IPS DF 6.9 (cell line): ENCODE measurements around the gene PWP1.
A peak's percentile ranks its signal among the peaks of the same experiment; 100 is the strongest.

Source experiments
- DNase-seq: peaks from one replicate; pipeline ENCODE4 v3.0.0-alpha.2; 2013; ENCODE audit warnings: low read depth, low spot score
- H3K27ac ChIP-seq: one replicate; pipeline ENCODE4 v1.5.1; 2013; ENCODE audit warnings: low read length, control low read depth
- H3K27me3 ChIP-seq: 2 replicates; pipeline ENCODE4 v1.6.1; 2013; ENCODE audit warnings: mild to moderate bottlenecking, low read length; ENCODE audit not compliant: control insufficient read depth, insufficient read depth
- H3K36me3 ChIP-seq: 2 replicates; pipeline ENCODE4 v1.6.1; 2013; ENCODE audit warnings: low read length; ENCODE audit not compliant: control insufficient read depth, insufficient read depth
- H3K4me1 ChIP-seq: 2 replicates; pipeline ENCODE4 v1.6.1; 2013; ENCODE audit warnings: low read length; ENCODE audit not compliant: control insufficient read depth, insufficient read depth
- H3K4me3 ChIP-seq: 2 replicates; pipeline ENCODE4 v1.5.1; 2013; ENCODE audit warnings: mild to moderate bottlenecking, low read length
- H3K9me3 ChIP-seq: 2 replicates; pipeline ENCODE4 v1.6.1; 2013; ENCODE audit warnings: low read length, inconsistent platforms; ENCODE audit not compliant: control insufficient read depth, insufficient read depth
- WGBS: extraction: QIAGEN DNeasy Blood & Tissue Kit; methylation state at CpG from one replicate; pipeline ENCODE4 v1.1.7; 2013; ENCODE audit warnings: mixed read lengths, missing lambda C conversion rate; ENCODE audit not compliant: insufficient read length, insufficient coverage; 5-methylcytosine and 5-hydroxymethylcytosine counted together

Gene PWP1

DNA sequence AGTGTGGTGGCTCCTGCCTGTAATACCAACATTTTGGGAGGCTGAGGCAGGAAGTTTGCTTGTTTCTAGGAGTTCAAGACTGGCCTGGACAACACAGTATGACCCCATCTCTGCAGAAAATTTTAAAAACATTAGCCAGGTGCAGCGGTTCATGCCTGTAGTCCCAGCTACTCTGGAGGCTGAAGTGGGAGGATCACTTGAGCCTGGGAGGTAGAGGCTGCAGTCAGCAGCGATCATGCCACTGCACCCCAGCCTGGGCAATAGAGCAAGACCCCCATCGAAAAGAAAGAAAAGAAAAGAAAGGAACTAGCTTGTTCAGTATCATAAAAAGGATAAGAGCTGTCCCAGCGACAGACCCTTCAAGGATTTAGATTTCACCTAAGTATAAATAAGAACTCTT is 18.1 kb upstream of the PWP1 start:
- Histone ChIP-seq H3K9me3 (no peaks in the 10 kb centered on the region), H3K27me3 (no peaks in the 10 kb centered on the region), H3K4me3 (no peak overlapping the region), H3K36me3 (no peaks in the 10 kb centered on the region), H3K4me1 (peaks cover 6% of the 10 kb centered on the region; the same call in 1 of the 2 replicates), H3K27ac (no peak overlapping the region)
- DNase-seq = no peak
- no CpG with 5 or more reads among the region's 4 CpGs for WGBS

DNA sequence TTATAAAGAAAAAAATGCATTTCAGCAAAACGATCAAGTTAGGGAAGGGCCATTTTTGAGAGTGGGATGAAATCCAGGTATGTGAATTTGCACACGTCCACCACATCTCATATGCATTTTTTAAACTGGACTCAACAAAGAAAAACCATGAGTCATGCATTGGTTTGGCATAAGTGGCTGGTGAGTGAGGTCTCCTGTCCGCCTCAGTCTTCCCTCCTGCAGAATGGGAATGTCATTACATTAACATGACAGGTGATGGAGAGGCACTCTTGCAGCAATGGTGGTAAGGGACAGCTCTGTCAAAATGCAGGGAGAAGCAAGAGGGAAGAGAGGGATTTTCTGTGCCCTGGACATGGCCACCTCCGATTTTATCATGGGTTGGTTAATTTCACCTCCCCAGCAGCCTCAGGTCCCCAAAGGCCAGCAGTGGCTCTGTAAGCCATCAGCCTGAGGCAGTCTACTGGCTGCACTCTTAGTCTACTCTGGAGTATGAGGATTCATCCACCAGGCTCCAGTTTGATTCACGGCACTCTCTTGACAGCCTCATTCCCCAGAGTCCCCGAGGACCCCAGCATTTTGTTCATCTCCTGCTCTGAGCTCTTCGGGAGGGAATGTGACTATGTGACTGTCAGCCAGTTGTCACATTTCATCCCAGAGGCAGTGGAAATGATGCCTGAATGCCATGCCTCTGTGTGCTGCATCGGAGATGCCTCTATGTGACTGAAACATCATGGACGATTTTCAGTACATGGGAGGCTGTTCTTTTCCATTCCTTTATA is 17.1 kb upstream of the PWP1 start:
- no CpG with 5 or more reads among the region's 9 CpGs for WGBS
- no peaks in the 10 kb centered on the region for H3K36me3 ChIP-seq
- no peak for DNase-seq
- no peak overlapping the region for H3K27ac ChIP-seq
- H3K4me3 ChIP-seq = no peak overlapping the region
- no peaks in the 10 kb centered on the region for H3K27me3 ChIP-seq
- H3K9me3 ChIP-seq = no peaks in the 10 kb centered on the region
- peaks cover 5% of the 10 kb centered on the region; the same call in 1 of the 2 replicates for H3K4me1 ChIP-seq

DNA sequence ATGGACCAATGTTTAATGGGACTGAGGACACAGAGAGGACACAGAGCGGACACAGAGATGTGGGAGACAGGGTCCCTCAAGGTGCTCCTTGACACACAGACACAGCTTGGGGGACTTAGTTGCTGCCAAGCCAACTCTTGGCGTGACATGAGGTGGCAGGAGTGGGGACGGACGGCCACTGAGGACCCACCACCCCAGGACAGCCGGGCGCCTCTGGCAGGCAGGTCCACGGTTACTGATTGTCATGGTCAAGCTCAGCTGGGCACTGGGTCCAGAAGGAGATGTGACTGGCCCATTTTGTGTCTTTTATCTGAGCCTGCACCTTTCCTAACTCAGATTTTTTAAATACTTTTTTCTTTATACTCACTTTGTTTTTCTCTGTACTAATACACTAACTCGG is 15.7 kb upstream of the PWP1 start:
- no peak overlapping the region for H3K27ac ChIP-seq
- WGBS = no CpG with 5 or more reads among the region's 8 CpGs
- no peaks in the 10 kb centered on the region for H3K9me3 ChIP-seq
- no peak for DNase-seq
- H3K4me1 ChIP-seq = peaks cover 4% of the 10 kb centered on the region; the same call in 1 of the 2 replicates
- H3K4me3 ChIP-seq = no peak overlapping the region
- H3K36me3 ChIP-seq = no peaks in the 10 kb centered on the region
- no peaks in the 10 kb centered on the region for H3K27me3 ChIP-seq

DNA sequence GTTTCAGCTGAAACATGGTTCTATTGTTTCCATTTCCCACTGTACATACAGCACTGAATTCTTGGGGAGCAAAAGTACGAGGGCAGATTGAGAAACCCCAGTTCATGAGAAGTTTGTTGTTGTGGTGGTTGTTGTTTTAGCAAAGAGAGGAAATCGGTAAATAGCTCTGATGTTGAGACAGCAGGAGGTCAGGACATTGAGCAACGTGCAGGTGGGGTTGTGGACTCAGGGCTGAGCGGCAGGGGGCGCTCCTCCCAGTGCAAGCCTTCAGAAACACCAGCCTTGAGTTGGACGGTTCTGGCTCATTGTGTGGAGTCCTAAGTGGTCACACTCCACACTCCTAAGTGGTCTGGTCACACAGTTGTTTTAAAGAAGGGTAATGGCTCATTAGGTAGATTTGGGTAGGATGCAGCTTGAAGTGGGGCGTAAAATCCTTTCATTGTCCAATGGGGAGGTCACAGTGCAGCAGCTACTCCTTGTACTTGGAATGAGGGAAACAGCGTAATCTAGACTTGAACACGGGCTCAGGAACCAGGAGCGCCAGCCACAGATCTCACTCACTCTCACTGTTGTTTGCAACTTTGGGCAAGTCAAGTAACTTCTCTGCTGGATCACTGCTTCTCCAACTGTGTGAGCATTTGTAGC is 14.5 kb upstream of the PWP1 start:
- peaks cover 4% of the 10 kb centered on the region; the same call in 1 of the 2 replicates for H3K4me1 ChIP-seq
- no peaks in the 10 kb centered on the region for H3K27me3 ChIP-seq
- H3K36me3 ChIP-seq = no peaks in the 10 kb centered on the region
- no peak overlapping the region for H3K4me3 ChIP-seq
- no peak overlapping the region for H3K27ac ChIP-seq
- no CpG with 5 or more reads among the region's 10 CpGs for WGBS
- DNase-seq = peak; percentile 68
- H3K9me3 ChIP-seq = no peaks in the 10 kb centered on the region

DNA sequence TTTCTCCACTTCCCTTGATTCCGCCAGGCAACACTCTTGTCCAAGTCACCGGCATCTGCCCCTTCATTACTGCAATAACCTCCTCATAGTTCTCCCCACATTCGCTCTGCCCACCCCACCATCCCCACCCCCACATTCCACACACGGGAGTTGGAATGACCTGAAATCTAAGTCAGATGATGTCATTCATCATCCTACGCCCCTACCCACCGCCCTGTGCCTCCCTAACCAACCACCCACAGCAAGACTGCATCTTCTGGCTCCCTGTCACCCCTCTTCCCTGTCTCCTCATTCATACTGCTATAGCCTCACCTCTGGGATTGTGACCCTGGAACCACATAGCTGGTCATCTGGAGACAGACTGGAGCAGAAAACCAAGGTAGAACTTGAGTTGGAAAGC is 7.9 kb upstream of the PWP1 start:
- H3K4me3 ChIP-seq = no peak overlapping the region

DNA sequence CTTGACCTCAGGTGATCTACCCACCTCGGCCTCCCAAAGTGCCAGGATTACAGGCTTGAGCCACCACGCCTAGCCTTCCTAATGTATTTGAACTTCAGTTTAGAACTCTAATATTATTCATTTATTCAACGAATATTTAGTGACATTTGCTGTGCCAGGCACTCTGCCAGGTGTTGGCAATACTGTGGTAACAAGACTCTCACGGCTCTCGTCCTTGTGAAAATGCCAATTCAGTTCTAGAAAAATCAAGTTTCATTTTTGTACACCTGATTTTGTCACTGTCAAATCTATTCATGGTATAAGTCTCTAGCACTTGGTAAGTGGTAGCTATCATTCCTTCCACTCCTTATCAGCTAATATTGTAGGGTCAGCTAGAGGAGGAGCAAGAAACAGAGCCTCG is 6.3 kb upstream of the PWP1 start:
- no peaks in the 10 kb centered on the region for H3K36me3 ChIP-seq
- H3K4me1 ChIP-seq = no peaks in the 10 kb centered on the region
- no peaks in the 10 kb centered on the region for H3K27me3 ChIP-seq
- no peak for DNase-seq
- no peaks in the 10 kb centered on the region for H3K9me3 ChIP-seq
- no peak overlapping the region for H3K27ac ChIP-seq
- H3K4me3 ChIP-seq = no peak overlapping the region
- WGBS = no CpG with 5 or more reads among the region's 6 CpGs

More for the DNA sequence above, 7.9 kb upstream of the PWP1 start:
- no CpG with 5 or more reads among the region's 6 CpGs for WGBS
- Histone ChIP-seq H3K27ac (no peak overlapping the region), H3K9me3 (no peaks in the 10 kb centered on the region), H3K4me1 (no peaks in the 10 kb centered on the region), H3K27me3 (no peaks in the 10 kb centered on the region), H3K36me3 (no peaks in the 10 kb centered on the region)
- no peak for DNase-seq

DNA sequence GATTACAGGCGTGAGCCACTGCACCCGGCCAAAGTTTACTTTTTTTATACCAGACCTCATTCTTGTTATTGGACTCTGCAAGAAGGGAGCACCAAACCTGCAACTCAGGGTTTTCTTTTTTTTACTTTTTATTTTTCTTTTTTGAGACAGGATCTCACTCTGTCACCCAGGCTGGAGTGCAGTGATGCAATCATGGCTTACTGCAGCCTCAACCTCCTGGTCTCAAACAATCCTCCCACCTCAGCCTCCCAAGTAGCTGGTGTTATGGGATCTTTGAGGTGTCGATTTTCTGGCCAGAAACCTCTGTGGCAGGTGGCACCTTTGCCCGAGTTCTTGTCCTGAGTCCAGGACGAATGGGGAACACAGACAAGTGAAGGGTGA is 4.2 kb upstream of the PWP1 start:
- WGBS = no CpG with 5 or more reads among the region's 5 CpGs
- Histone ChIP-seq H3K4me3 (no peak overlapping the region), H3K36me3 (no peaks in the 10 kb centered on the region)

DNA sequence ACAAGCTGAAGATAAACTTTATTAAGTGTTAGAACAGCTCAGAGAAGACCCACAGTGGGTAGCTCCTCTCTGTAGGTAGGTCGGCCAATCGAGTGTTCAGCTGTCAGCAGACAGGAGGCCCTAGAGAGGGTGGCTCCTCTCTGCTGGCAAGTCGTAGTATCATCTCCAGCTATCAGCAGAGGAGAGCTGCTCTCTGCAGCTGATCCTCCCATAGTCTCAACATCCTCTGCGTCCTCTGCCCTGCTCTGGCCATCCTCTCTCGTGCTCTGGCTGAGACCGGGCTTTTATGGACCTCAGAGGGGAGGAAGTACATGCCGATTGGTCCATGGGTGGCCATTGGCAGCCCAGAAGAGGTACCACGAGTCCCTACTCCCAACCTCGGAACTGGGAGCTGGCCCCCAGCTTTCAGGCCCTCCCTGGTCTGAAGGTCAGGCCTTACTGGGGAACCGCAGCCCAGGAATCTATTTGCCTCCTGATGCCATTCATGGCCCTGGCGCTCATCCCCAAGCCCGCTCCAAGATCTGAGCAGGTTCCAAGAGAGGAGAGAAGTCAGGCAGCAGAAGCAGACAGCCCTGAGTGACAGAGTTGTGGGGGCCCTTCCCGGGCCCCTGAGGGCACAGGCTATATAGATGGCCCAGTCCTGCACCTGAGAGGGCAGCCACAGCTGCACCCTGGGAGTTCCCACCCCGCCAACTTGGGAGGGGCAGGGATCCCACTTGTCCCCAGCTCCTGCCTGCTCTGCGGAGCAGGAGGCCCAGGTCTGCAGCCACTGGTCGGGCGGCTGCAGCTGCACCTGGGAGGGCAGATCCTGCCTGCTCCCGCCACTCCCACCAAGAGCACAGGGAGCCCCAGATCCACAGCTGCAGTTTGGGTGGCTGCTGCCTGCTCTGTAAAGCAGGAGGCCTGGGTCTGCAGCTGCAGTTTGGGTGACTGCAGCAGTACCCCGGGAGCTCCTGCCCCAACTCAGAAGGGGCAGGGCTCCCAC is 3.5 kb upstream of the PWP1 start:
- whole genome bisulfite sequencing = no CpG with 5 or more reads among the region's 19 CpGs
- Histone ChIP-seq H3K9me3 (no peaks in the 10 kb centered on the region), H3K36me3 (no peaks in the 10 kb centered on the region), H3K27me3 (no peaks in the 10 kb centered on the region), H3K27ac (no peak overlapping the region), H3K4me1 (no peaks in the 10 kb centered on the region), H3K4me3 (no peak overlapping the region)
- no peak for DNase-seq

More for the DNA sequence above, 4.2 kb upstream of the PWP1 start:
- Histone ChIP-seq H3K27me3 (no peaks in the 10 kb centered on the region), H3K27ac (no peak overlapping the region), H3K9me3 (no peaks in the 10 kb centered on the region), H3K4me1 (no peaks in the 10 kb centered on the region)
- DNase-seq = no peak

DNA sequence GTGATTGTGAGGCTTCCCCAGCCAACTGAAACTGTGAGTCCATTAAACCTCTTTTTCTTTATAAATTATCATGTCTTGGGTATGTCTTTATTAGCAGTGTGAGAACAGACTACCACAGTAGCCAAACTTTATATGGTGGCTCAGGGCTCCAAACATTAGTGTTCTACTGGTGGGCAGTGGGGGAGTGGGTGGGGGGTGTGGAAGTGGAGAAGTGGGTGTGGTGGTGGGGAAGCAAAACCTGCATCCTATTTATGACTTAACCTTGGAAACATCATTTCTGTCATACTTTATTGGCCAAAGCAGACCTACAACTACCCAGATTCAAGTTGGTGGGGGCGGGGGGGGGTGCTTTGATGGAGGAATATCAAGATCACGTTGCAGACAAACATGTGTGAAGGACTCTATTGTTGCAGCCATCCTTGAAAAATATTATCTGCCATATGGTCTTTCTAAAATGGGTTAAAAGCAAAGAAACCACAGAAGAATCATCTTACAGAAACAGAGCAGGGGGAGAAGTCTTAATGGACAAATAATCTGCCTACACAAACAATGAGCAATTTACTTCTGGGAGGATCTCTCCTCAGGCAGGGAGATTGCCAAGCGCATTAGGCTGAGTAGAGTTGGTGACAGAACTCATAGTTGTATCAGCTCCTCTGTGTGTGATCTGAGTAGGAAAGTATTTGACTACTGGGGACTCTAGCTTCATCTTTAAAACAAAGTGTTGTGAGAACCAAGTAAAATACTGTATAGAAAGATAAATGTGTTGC is 1.4 kb upstream of the PWP1 start:
- no peak overlapping the region for H3K4me3 ChIP-seq
- WGBS = no CpG with 5 or more reads among the region's 3 CpGs
- no peaks in the 10 kb centered on the region for H3K4me1 ChIP-seq
- DNase-seq = no peak
- H3K36me3 ChIP-seq = peaks cover 3% of the 10 kb centered on the region; the same call in 1 of the 2 replicates
- H3K27ac ChIP-seq = no peak overlapping the region
- no peaks in the 10 kb centered on the region for H3K27me3 ChIP-seq
- H3K9me3 ChIP-seq = no peaks in the 10 kb centered on the region
